ENCODE measurements around the gene TIAM2. TPM values are rescaled to one million over a fixed set of nuclear protein-coding genes. Genes with fewer than 3 reads are reported as not detected.

Gene TIAM2
- total and polyA plus RNA-seq, 5 experiments from 2014 or later = 0.09 to 8.3 (median 1.3) TPM

- POLR2A ChIA-PET = no interaction called here
- H3K27ac Mint-ChIP-seq = peak overlapping the region; percentile 45 to 94 (median 82)
- H3K4me3 Mint-ChIP-seq = peak overlapping the region; percentile 63 to 89 (median 79)
- ATAC-seq = no peak
- H3K36me3 Mint-ChIP-seq = no peaks in the 10 kb centered on the region
- no peaks in the 10 kb centered on the region for H3K27me3 Mint-ChIP-seq
- H3K4me1 Mint-ChIP-seq = peaks cover 5 to 24% (median 23%) of the 10 kb centered on the region in 4 donors
- H3K9me3 Mint-ChIP-seq = no peaks in the 10 kb centered on the region
- no peak for DNase-seq
Measured at GRCh38 chr6:155143578-155144106, 148.5 kb downstream of the TIAM2 start.

- H3K36me3 Mint-ChIP-seq = no peaks in the 10 kb centered on the region
- POLR2A ChIA-PET = no interaction called here
- no peaks in the 10 kb centered on the region for H3K9me3 Mint-ChIP-seq
- ATAC-seq (no peak), DNase-seq (no peak)
- H3K27ac Mint-ChIP-seq = peak overlapping the region in 2 of 10 donors; percentile 23 to 37
- H3K27me3 Mint-ChIP-seq = no peaks in the 10 kb centered on the region
- peaks cover 5 to 24% (median 23%) of the 10 kb centered on the region in 4 donors for H3K4me1 Mint-ChIP-seq
- no peak overlapping the region for H3K4me3 Mint-ChIP-seq
Measured at GRCh38 chr6:155146205-155146604, 151.1 kb downstream of the TIAM2 start.

- DNase-seq = no peak
- H3K27ac Mint-ChIP-seq = peak overlapping the region in 1 of 10 donors; percentile 61
- no peaks in the 10 kb centered on the region for H3K27me3 Mint-ChIP-seq
- H3K4me1 Mint-ChIP-seq = peaks cover 2 to 14% (median 11%) of the 10 kb centered on the region in 4 donors
- POLR2A ChIA-PET = no interaction called here
- no peaks in the 10 kb centered on the region for H3K9me3 Mint-ChIP-seq
- H3K4me3 Mint-ChIP-seq = no peak overlapping the region
- ATAC-seq = no peak
- no peaks in the 10 kb centered on the region for H3K36me3 Mint-ChIP-seq
Measured at GRCh38 chr6:155147958-155148663, 153.0 kb downstream of the TIAM2 start.

GRCh38 chr6:155150967-155151671, 156.0 kb downstream of the TIAM2 start:
- peaks cover 0 to 9% (median 5%) of the 10 kb centered on the region in 4 donors for H3K4me1 Mint-ChIP-seq
- no peaks in the 10 kb centered on the region for H3K36me3 Mint-ChIP-seq
- no peak for ATAC-seq
- H3K4me3 Mint-ChIP-seq = no peak overlapping the region
- DNase-seq = no peak
- no peaks in the 10 kb centered on the region for H3K9me3 Mint-ChIP-seq
- H3K27ac Mint-ChIP-seq = no peak overlapping the region
- POLR2A ChIA-PET = no interaction called here
- H3K27me3 Mint-ChIP-seq = peaks cover 1 to 9% (median 5%) of the 10 kb centered on the region in 5 donors

GRCh38 chr6:155152211-155153076, 157.3 kb downstream of the TIAM2 start:
- DNase-seq (no peak), ATAC-seq (no peak)
- Mint-ChIP-seq H3K4me1 (peaks cover 0 to 9% (median 5%) of the 10 kb centered on the region in 4 donors), H3K4me3 (no peak overlapping the region), H3K9me3 (no peaks in the 10 kb centered on the region), H3K27ac (no peak overlapping the region), H3K27me3 (peaks cover 2 to 15% (median 7%) of the 10 kb centered on the region in 5 donors), H3K36me3 (no peaks in the 10 kb centered on the region)
- POLR2A ChIA-PET = no interaction called here

- Mint-ChIP-seq H3K4me3 (no peak overlapping the region), H3K9me3 (no peaks in the 10 kb centered on the region), H3K27me3 (peaks cover 2 to 15% (median 7%) of the 10 kb centered on the region in 5 donors), H3K4me1 (peaks cover 0 to 9% (median 5%) of the 10 kb centered on the region in 4 donors), H3K36me3 (no peaks in the 10 kb centered on the region), H3K27ac (peak overlapping the region in 1 of 10 donors; percentile 16)
- POLR2A ChIA-PET = no interaction called here
- DNase-seq (no peak), ATAC-seq (no peak)
Measured at GRCh38 chr6:155154158-155154830, 159.2 kb downstream of the TIAM2 start.

GRCh38 chr6:155155787-155156447, 160.8 kb downstream of the TIAM2 start:
- peaks cover 0 to 9% (median 5%) of the 10 kb centered on the region in 4 donors for H3K4me1 Mint-ChIP-seq
- DNase-seq (no peak), ATAC-seq (no peak)
- H3K9me3 Mint-ChIP-seq = peaks cover 0 to 2% (median 0%) of the 10 kb centered on the region in 9 donors
- POLR2A ChIA-PET = no interaction called here
- peak overlapping the region in 1 of 10 donors; percentile 57 for H3K27ac Mint-ChIP-seq
- peaks cover 2 to 15% (median 7%) of the 10 kb centered on the region in 5 donors for H3K27me3 Mint-ChIP-seq
- no peaks in the 10 kb centered on the region for H3K36me3 Mint-ChIP-seq
- H3K4me3 Mint-ChIP-seq = no peak overlapping the region

GRCh38 chr6:155157101-155157500, 162.0 kb downstream of the TIAM2 start:
- Mint-ChIP-seq H3K9me3 (peaks cover 0 to 2% (median 0%) of the 10 kb centered on the region in 9 donors), H3K4me1 (peaks cover 0 to 9% (median 5%) of the 10 kb centered on the region in 4 donors), H3K27ac (peak overlapping the region in 2 of 10 donors; percentile 17 to 25), H3K27me3 (peaks cover 2 to 19% (median 7%) of the 10 kb centered on the region in 5 donors), H3K4me3 (no peak overlapping the region), H3K36me3 (no peaks in the 10 kb centered on the region)
- no peak for ATAC-seq
- DNase-seq = no peak
- POLR2A ChIA-PET = no interaction called here

GRCh38 chr6:155158030-155158843, 163.1 kb downstream of the TIAM2 start:
- Mint-ChIP-seq H3K27ac (no peak overlapping the region), H3K9me3 (peaks cover 0 to 6% (median 0%) of the 10 kb centered on the region in 9 donors), H3K36me3 (no peaks in the 10 kb centered on the region), H3K27me3 (peaks cover 2 to 25% (median 8%) of the 10 kb centered on the region in 5 donors), H3K4me3 (no peak overlapping the region), H3K4me1 (peaks cover 0 to 9% (median 5%) of the 10 kb centered on the region in 4 donors)
- POLR2A ChIA-PET = interaction anchor here (0.7 kb wide), 1 partner anchor 23 kb away, joined by 4 read pairs; no protein-coding TSS in a partner anchor
- ATAC-seq = no peak
- no peak for DNase-seq

- DNase-seq = no peak
- POLR2A ChIA-PET = no interaction called here
- Mint-ChIP-seq H3K4me3 (no peak overlapping the region), H3K27me3 (peaks cover 0 to 16% (median 3%) of the 10 kb centered on the region in 5 donors), H3K9me3 (peaks cover 0 to 6% (median 0%) of the 10 kb centered on the region in 9 donors), H3K4me1 (no peaks in the 10 kb centered on the region), H3K36me3 (no peaks in the 10 kb centered on the region), H3K27ac (no peak overlapping the region)
- no peak for ATAC-seq
Measured at GRCh38 chr6:155162682-155163081, 167.6 kb downstream of the TIAM2 start.

- Mint-ChIP-seq H3K27me3 (peaks cover 0 to 16% (median 3%) of the 10 kb centered on the region in 5 donors), H3K36me3 (no peaks in the 10 kb centered on the region), H3K4me1 (no peaks in the 10 kb centered on the region), H3K4me3 (no peak overlapping the region), H3K9me3 (peaks cover 0 to 6% (median 0%) of the 10 kb centered on the region in 9 donors), H3K27ac (no peak overlapping the region)
- DNase-seq = no peak
- ATAC-seq = no peak
- POLR2A ChIA-PET = no interaction called here
Measured at GRCh38 chr6:155163601-155164000, 168.5 kb downstream of the TIAM2 start.
